ENCODE data around the gene FAM83F.

The FAM83F gene

GRCh38 chr22:40001106-40001505, 6.4 kb downstream of the FAM83F start:
- TF ChIP-seq CTCF (IDR thresholded peaks at IDR 0.05; ENCODE audit: insufficient read depth, missing control alignments), result no peak
- DNase-seq (ENCODE audit: insufficient read length, low spot score) (no peak), FAIRE-seq (no peak)

DNA sequence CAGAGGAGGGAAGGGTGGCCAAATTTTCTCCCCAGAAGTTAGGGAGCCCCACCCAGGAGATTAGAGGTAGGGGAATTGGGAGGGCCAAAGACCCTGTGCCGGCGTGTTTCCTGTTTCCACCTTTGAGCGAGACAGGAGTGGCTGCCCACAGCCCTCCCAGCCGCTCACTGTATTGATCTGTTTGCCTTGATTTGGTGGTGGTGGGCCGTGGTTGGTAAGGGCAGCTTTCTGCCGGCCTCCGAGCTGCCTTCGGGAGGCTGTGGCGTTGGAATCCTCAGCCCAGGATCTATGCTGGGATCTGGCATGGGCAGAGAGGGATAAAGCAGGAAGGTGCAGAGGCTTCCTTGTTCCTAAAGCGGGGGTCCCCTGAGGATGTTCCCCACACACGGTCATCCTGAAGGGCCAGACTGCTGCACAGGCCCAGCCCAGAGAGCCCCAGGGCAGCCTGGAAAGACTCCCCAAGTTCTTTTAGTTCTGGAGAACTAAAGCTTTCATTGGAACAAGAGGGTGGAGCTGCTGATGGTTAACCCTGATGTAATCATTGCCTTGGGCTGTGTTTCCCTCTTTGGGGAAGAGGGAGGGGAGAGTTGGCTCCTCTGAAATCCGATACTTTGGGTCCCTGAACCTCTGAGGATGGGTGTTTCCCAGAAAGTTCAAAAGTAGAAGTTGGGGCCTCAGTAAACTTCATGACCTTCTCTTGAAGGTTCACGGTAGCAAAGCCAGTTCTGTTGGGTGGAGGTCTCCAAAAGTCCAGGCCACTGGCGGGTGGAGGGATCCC, 7.2 kb downstream of the FAM83F start:
- FAIRE-seq, result no peak
- no peak for DNase-seq (ENCODE audit: insufficient read length, low spot score)
- no peak for TF ChIP-seq CTCF (IDR thresholded peaks at IDR 0.05; ENCODE audit: insufficient read depth, missing control alignments)

DNA sequence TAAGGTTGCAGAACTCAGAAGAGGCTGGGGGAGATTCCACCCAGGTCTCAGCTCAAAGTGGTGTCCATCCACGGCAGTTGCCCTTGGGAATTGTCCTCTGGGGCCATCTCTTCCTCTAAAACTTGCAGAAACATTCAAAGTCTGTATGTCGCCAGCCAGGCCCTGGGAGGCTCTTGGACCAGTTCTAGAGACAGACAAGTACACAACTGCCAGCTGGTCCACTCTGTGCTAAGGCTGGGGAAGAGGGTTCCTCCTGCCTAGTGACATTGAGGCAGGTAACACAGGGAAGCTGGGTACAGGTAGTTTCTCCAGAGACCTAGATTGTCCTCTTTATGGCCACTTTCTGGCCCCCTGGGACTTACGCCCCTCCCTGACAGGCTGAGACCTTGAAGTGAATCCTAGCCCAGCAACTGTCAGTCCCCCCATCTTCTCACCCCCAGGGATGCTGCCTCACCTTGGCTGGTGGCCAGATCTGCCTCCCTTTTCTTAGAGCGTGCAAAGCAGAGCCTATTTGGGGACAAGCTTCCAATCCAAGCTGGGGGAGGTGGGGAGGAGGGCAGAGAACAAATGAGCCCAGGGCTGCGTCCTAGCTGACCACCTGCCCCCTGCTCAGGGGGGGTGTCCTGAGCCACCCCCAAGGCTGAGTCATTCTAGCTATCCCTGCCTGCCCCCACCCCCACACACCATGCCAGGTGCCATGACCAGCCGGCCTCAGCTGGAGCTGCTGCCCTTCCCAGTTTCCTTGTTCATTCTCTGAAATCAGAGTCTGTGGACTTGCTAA, 8.4 kb downstream of the FAM83F start:
- no peak for TF ChIP-seq CTCF (IDR thresholded peaks at IDR 0.05; ENCODE audit: insufficient read depth, missing control alignments)
- FAIRE-seq (no peak), DNase-seq (ENCODE audit: insufficient read length, low spot score) (no peak)

- DNase-seq (ENCODE audit: insufficient read length, low spot score), result no peak
- no peak for TF ChIP-seq CTCF (IDR thresholded peaks at IDR 0.05; ENCODE audit: insufficient read depth, missing control alignments)
- FAIRE-seq, result no peak
Measured at GRCh38 chr22:40004836-40005235, 10.1 kb downstream of the FAM83F start.

DNA sequence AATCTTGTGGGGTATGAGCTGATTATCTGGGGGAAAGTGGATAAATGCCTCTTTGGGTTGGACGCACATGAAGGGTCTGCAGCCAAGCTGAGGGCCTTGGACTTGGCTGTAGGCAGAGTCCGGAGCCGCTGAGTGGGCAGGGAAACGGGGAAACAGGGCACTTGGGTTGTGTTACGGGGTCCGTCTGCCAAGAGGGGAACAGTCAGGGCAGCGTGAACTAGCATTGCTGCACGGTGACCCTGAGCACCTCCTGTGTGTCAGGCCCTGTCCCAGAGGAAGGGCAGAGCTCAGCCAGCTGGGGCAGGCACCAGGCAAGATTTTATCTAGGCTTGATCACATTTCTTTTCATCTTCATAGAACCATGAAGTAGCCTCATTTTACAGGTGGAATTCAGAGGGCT, 11.9 kb downstream of the FAM83F start:
- no peak for TF ChIP-seq CTCF (IDR thresholded peaks at IDR 0.05; ENCODE audit: insufficient read depth, missing control alignments)
- FAIRE-seq (no peak), DNase-seq (ENCODE audit: insufficient read length, low spot score) (no peak)

GRCh38 chr22:40007853-40008710, 13.3 kb downstream of the FAM83F start:
- no peak for FAIRE-seq
- no peak for TF ChIP-seq CTCF (IDR thresholded peaks at IDR 0.05; ENCODE audit: insufficient read depth, missing control alignments)
- DNase-seq (ENCODE audit: insufficient read length, low spot score), result no peak
